Measurements from ENCODE around the gene KBTBD7.
"Not testable (repeated sequence)": the region's sequence is repeated elsewhere in the genome, so short reads cannot be mapped to it uniquely, and the experiment has no call there.

The KBTBD7 gene

GRCh38 chr13:41196011-41196410 lies 1.6 kb upstream of the KBTBD7 start:
- DNase-seq = no peak

GRCh38 chr13:41193469-41193868 lies 900 bp downstream of the KBTBD7 start:
- no peak for DNase-seq

GRCh38 chr13:41188584-41188983 lies 5.8 kb downstream of the KBTBD7 start:
- DNase-seq = no peak

- no peak for DNase-seq
Measured at GRCh38 chr13:41186481-41186880, 7.9 kb downstream of the KBTBD7 start.

GRCh38 chr13:41182231-41182630 lies 12.1 kb downstream of the KBTBD7 start:
- no peak for DNase-seq

- DNase-seq = no peak
Measured at GRCh38 chr13:41179593-41180250, 14.6 kb downstream of the KBTBD7 start.

GRCh38 chr13:41178040-41178439 lies 16.3 kb downstream of the KBTBD7 start:
- no peak for DNase-seq

GRCh38 chr13:41177616-41178015 lies 16.8 kb downstream of the KBTBD7 start:
- no peak for DNase-seq

- not testable (repeated sequence) for DNase-seq
Measured at GRCh38 chr13:41175576-41175975, 18.8 kb downstream of the KBTBD7 start.

- no peak for DNase-seq
Measured at GRCh38 chr13:41162151-41162550, 32.2 kb downstream of the KBTBD7 start.

GRCh38 chr13:41159174-41159573 lies 35.2 kb downstream of the KBTBD7 start:
- no peak for DNase-seq

- no peak for DNase-seq
Measured at GRCh38 chr13:41157048-41157717, 37.2 kb downstream of the KBTBD7 start.

GRCh38 chr13:41156620-41157019 lies 37.7 kb downstream of the KBTBD7 start:
- no peak for DNase-seq

- DNase-seq = no peak
Measured at GRCh38 chr13:41154042-41154441, 40.3 kb downstream of the KBTBD7 start.

- no peak for DNase-seq
Measured at GRCh38 chr13:41152005-41152404, 42.4 kb downstream of the KBTBD7 start.

- no peak for DNase-seq
Measured at GRCh38 chr13:41150058-41150457, 44.3 kb downstream of the KBTBD7 start.

GRCh38 chr13:41148419-41149283 lies 45.7 kb downstream of the KBTBD7 start:
- DNase-seq = no peak

GRCh38 chr13:41145136-41145908 lies 49.0 kb downstream of the KBTBD7 start:
- no peak for DNase-seq

GRCh38 chr13:41144576-41144975 lies 49.8 kb downstream of the KBTBD7 start:
- DNase-seq = no peak

All from activated CD4-positive, alpha-beta T cell treated with anti-CD3 and anti-CD28 coated beads for 1 hour (primary cell).